Activated CD4-positive, alpha-beta T cell treated with anti-CD3 and anti-CD28 coated beads, Interleukin-2, amount 10 ng/mL, durations not matched to agents 24 days and 14 days (primary cell): ENCODE results near the gene ARSJ. TPM values are rescaled to one million over a fixed set of nuclear protein-coding genes. Genes with fewer than 3 reads are reported as not detected.
A peak's percentile ranks its signal among the peaks of the same experiment; 100 is the strongest.
"Not testable (repeated sequence)": the region's sequence is repeated elsewhere in the genome, so short reads cannot be mapped to it uniquely, and the experiment has no call there.

Source experiments
- DNase-seq: peaks from one replicate; pipeline ENCODE4 v3.0.0; 2022
- H3K27ac Mint-ChIP-seq: one replicate; pipeline ENCODE4 v1.8.0; 2022; ENCODE audit warnings: mild to moderate bottlenecking, mixed read lengths
- H3K27me3 Mint-ChIP-seq: one replicate; pipeline ENCODE4 v1.8.0; 2022; ENCODE audit warnings: mixed read lengths
- H3K36me3 Mint-ChIP-seq: one replicate; pipeline ENCODE4 v1.8.0; 2022; ENCODE audit warnings: low read depth, mild to moderate bottlenecking, mixed read lengths
- H3K4me1 Mint-ChIP-seq: one replicate; pipeline ENCODE4 v1.8.0; 2021; ENCODE audit warnings: mixed read lengths
- H3K4me3 Mint-ChIP-seq: one replicate; pipeline ENCODE4 v1.8.0; 2022; ENCODE audit warnings: mild to moderate bottlenecking, moderate library complexity, mixed read lengths
- H3K9me3 Mint-ChIP-seq: one replicate; pipeline ENCODE4 v1.8.0; 2021; ENCODE audit warnings: mixed read lengths
- intact Hi-C: fragments of 100-400 bp; cut with micrococcal nuclease; formaldehyde crosslinking; loops from one replicate; pipeline ENCODE4 v1.15.1; 2023
- total RNA-seq: library from RNA; stranded (reverse); gene quantifications from 2 replicates; pipeline ENCODE4 v1.2.3, GENCODE V29; 2022

The ARSJ gene
- total RNA-seq, 1 donor from 2014 or later: not detected

DNA sequence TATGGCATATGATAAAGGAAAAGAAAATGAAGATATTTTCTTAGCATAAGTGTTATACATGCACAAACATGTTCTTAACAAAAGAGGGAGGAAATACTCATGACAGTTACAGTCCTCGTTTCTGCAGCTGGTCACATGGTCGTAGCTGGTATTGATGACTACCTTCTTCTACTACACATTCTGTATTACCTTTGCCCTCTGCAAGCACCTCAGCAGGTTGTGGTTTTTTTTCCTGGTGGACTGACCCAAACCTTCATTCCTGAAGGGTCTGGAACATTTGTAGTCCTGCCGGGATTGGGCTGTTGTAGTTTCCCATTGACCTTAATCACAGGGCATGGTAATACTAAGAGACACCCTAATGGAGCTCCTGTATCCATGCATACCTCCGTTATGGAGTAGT lies 54.7 kb downstream of the ARSJ start:
- H3K4me1 Mint-ChIP-seq, H3K4me3 Mint-ChIP-seq, H3K27ac Mint-ChIP-seq, H3K27me3 Mint-ChIP-seq, H3K9me3 Mint-ChIP-seq, intact Hi-C loops, DNase-seq, H3K36me3 Mint-ChIP-seq: not testable (repeated sequence)

DNA sequence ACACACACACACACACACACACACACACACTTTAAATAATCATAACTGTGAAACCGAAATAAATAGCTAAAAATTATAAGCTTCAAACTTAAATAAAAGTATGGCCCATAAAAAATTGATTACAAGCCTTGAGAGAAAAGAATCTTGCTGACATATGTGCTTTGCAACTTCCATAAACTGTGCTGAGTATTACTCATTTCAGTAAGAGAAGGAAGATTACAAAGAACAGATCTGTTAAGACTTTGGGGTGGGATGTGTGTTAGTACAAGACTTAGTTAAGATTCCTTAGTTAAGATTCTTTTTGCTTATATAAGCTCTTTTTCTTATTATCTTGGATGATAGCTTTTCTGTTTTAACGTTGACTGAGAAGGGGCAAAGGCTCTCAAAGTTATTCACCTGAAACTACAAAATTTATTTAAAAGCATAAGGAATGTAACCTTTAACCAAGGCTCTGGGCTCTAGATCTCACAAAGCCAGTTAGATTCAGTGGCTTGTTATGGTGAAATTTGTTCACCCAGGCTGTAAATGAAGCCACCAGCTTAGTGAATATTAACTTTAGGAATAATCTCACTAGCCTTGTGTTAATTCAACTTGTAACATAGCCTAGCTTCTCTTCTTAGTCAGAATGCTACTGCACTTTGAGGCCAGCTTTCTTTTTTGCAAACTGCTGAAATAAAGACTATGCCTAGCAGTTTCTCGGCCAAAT lies 58.2 kb downstream of the ARSJ start:
- H3K9me3 Mint-ChIP-seq: no peaks in the 10 kb centered on the region
- H3K4me1 Mint-ChIP-seq: no peaks in the 10 kb centered on the region
- no peaks in the 10 kb centered on the region for H3K27me3 Mint-ChIP-seq
- no peak overlapping the region for H3K4me3 Mint-ChIP-seq
- no peak overlapping the region for H3K27ac Mint-ChIP-seq
- DNase-seq: no peak
- intact Hi-C loops: no loop called here
- H3K36me3 Mint-ChIP-seq: no peaks in the 10 kb centered on the region

DNA sequence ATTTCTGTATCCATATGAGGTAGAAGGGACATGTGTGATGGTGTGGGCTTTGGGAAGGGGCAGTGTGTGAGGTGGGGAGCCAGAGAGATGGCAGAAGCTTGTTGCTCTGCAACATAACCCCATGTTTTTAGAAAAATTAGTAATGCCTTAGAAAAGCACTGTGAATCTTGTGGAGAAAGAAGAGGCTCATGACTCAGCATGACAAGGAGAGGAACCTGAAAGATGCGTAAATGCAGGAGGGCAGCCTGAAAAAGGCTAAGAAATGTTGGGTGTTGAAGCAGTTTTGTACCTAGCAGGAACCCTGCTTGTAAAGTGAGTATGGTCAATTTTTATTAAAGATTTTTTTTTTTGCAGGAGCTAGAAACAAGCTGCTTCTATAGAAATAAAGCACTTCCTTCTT lies 59.8 kb downstream of the ARSJ start:
- no peaks in the 10 kb centered on the region for H3K36me3 Mint-ChIP-seq
- no peaks in the 10 kb centered on the region for H3K9me3 Mint-ChIP-seq
- H3K4me1 Mint-ChIP-seq: no peaks in the 10 kb centered on the region
- DNase-seq: no peak
- intact Hi-C loops: no loop called here
- no peaks in the 10 kb centered on the region for H3K27me3 Mint-ChIP-seq
- H3K27ac Mint-ChIP-seq: no peak overlapping the region
- H3K4me3 Mint-ChIP-seq: no peak overlapping the region

DNA sequence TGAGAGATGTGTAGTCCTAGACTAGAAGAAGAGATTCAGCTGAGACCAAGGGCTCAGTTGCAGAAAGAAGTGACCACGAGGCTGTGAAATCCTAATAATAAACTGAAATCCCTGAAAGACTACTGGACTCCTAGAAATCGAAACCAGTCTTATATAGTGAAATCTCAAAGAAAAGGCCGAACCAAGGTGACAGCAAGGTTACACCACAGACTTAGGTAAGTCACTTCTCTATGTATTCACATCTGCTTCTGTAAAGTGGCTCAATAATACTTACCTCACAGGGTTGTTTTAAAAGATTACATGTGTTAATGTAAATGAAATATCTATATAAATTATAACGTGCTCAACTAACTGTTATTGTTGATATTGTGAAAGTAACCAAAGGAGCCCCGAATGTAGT lies 60.3 kb downstream of the ARSJ start:
- H3K9me3 Mint-ChIP-seq: no peaks in the 10 kb centered on the region
- H3K27me3 Mint-ChIP-seq: no peaks in the 10 kb centered on the region
- no peak for DNase-seq
- H3K4me1 Mint-ChIP-seq: no peaks in the 10 kb centered on the region
- intact Hi-C loops: no loop called here
- H3K36me3 Mint-ChIP-seq: no peaks in the 10 kb centered on the region
- no peak overlapping the region for H3K4me3 Mint-ChIP-seq
- no peak overlapping the region for H3K27ac Mint-ChIP-seq

DNA sequence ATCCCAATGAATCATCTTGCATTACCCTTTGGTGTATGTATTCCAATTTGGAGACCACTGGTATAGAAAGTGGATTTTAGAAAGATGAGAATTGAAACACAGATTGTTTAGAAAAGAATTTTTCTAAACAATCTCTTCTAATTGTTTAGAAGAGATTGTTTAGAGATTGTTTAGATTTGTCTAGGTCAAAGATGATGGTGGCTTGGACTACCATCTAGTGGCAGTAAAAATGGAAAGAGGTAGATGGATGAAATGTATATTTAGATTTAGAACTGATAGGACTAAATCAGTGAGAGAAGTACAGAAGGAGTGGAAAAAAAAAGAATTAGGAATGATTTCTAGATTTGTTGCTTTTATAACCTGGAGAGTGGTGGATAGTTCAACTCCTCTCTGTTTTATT lies 70.6 kb downstream of the ARSJ start:
- Mint-ChIP-seq H3K36me3 (no peaks in the 10 kb centered on the region), H3K4me3 (no peak overlapping the region), H3K9me3 (peaks cover 8% of the 10 kb centered on the region), H3K4me1 (no peaks in the 10 kb centered on the region), H3K27me3 (no peaks in the 10 kb centered on the region), H3K27ac (no peak overlapping the region)
- intact Hi-C loops: loop anchor here (10.0 kb wide), 1 partner anchor 514 kb away; no protein-coding TSS in a partner anchor
- no peak for DNase-seq

DNA sequence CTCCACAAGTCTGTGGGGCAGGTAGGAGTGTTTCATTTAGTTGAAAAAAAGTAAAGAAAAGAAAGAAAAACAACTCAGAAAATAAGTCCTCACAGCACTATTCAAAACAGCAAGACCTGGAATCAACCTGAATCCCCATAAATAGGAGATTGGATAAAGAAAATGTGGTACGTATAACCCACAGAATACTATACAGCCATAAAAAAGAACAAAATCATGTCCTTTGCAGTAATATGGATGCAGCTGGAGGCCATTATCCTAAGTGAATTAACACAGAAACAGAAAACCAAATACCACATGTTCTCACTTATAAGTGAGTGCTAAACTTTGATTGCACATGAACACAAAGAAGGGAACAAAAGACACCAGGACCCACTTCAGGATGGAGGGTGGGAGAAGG lies 71.9 kb downstream of the ARSJ start:
- Mint-ChIP-seq H3K4me3 (no peak overlapping the region), H3K9me3 (peaks cover 8% of the 10 kb centered on the region), H3K27me3 (no peaks in the 10 kb centered on the region), H3K36me3 (no peaks in the 10 kb centered on the region), H3K27ac (no peak overlapping the region), H3K4me1 (peaks cover 5% of the 10 kb centered on the region)
- intact Hi-C loops: loop anchor here (10.0 kb wide), 1 partner anchor 513 kb away; no protein-coding TSS in a partner anchor
- DNase-seq: no peak

DNA sequence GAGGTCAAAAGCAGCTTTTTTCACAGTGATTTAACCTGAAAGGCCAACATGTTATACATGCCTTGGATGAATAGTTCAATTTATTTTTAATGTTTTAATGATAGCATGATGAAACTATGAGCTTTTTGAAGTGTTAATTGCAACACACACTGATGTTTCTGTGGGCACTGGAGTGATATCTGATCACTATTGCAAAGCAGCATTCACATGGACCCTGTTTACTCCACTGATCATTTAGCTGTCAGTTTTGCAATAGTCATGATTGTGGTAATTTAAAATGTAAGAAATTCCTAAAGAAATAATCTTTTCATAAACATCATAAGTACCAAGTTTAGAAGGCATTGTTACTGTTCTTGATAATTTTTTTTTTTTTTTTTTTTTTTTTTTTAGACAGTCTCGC lies 74.1 kb downstream of the ARSJ start:
- Mint-ChIP-seq H3K9me3 (peaks cover 8% of the 10 kb centered on the region), H3K4me1 (peaks cover 15% of the 10 kb centered on the region), H3K36me3 (no peaks in the 10 kb centered on the region), H3K4me3 (no peak overlapping the region), H3K27me3 (no peaks in the 10 kb centered on the region), H3K27ac (no peak overlapping the region)
- intact Hi-C loops: loop anchor here (10.0 kb wide), 1 partner anchor 510 kb away; no protein-coding TSS in a partner anchor
- DNase-seq: no peak

DNA sequence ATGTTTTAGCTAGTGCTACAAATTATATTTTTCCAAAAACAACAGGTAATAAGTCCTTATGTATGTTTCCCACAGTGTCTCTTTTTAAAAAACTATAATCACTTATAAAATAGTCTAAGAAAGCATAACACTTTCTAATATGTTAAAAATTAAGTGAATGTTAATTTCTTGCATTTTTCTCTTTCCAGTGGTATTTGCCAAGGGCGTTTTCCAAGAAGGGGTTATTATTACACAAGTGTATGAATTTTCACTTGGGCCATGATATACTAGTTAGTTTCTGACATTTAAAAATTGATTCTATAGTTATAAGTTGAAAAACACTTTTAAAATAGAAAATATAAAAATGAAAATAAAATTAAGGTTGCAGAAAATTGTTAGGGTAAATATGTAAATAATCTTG lies 74.6 kb downstream of the ARSJ start:
- no peaks in the 10 kb centered on the region for H3K27me3 Mint-ChIP-seq

DNA sequence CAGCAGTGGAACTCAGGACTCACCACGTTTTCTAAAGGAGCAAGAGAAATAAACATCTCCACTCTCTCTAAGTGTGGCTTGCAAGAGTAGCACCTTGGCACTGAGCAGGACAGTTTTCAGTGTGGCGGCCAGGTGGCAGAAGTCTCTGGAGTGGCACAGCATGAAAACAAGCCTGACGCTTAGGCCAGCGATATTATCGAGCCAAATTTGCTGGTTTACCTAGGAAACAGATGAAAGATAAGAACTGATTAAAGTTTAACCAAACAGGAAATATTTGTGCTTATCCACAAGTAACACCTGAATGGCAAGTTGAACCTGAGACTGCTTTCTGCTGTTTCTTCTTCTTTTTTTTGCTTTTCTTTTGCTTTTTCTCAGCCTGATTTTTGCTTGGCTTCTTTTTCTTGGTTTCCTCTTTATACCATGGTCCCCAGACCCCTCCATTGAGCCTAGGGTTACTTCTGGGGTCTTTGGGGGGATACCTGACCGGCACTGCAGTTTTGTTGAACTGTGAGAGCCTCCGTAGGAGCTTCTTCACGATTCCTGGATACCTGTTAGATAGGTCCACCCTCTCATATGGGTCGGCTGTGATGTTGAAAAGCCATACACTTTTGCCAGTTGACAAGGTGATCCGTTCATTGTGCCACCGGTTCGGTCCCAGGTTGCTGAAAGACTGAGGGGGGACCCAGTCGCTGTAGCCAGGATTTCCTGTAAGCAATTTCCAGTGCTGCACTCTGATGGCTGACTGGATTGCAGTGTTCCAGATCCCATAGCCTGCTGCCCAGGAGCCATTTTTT lies 77.3 kb downstream of the ARSJ start:
- Mint-ChIP-seq H3K4me3 (peak overlapping the region; percentile 38), H3K4me1 (peaks cover 27% of the 10 kb centered on the region), H3K27ac (peak overlapping the region; percentile 37), H3K27me3 (no peaks in the 10 kb centered on the region), H3K36me3 (no peaks in the 10 kb centered on the region), H3K9me3 (peaks cover 3% of the 10 kb centered on the region)
- DNase-seq: peak; percentile 82
- intact Hi-C loops: loop anchor here (10.0 kb wide), 1 partner anchor 507 kb away; no protein-coding TSS in a partner anchor

More for the DNA sequence above, 74.6 kb downstream of the ARSJ start:
- Mint-ChIP-seq H3K36me3 (no peaks in the 10 kb centered on the region), H3K4me3 (no peak overlapping the region), H3K27ac (no peak overlapping the region), H3K9me3 (peaks cover 8% of the 10 kb centered on the region), H3K4me1 (peaks cover 17% of the 10 kb centered on the region)
- no peak for DNase-seq
- intact Hi-C loops: loop anchor here (10.0 kb wide), 1 partner anchor 510 kb away; no protein-coding TSS in a partner anchor

DNA sequence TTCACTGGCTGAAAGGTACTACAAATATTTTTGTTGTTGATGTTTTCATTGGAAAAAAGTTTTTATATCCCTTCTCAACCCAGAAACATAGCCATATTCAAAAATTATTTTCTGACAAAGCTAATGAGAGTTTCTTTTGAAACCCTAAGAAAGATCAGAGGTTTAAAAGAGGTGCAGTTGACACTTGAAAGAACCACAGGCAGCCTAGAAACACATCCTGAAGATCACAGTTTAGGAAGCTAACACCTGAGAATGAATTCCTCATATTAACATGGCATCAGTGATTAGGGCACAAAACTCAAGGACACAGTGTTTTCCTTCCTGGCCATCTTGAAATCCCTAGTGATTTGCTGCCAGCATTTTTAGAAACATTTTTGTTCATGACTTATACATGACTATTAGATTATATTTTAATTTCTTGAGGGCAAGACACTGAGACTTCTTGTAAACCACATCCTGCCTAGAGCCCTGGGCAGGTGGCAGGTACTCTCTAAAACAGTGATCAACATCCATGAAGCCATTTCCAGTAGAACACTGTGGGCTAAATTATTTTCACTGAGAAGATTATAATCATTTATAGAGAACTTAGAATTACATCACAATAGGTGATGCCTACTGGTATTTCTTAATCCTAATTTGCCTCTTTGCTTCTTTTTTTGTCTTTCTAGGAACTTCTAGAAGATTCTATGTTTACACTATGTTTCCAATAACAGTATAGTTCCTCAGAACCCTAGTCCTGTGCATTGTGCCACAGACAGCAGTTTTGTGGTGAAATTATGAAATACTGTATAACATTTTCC lies 80.0 kb downstream of the ARSJ start:
- no peaks in the 10 kb centered on the region for H3K36me3 Mint-ChIP-seq
- peak overlapping the region; percentile 77 for H3K27ac Mint-ChIP-seq
- peak; percentile 69 for DNase-seq
- intact Hi-C loops: loop anchor here (10.0 kb wide), 1 partner anchor 505 kb away; no protein-coding TSS in a partner anchor
- peaks cover 27% of the 10 kb centered on the region for H3K4me1 Mint-ChIP-seq
- peaks cover 2% of the 10 kb centered on the region for H3K27me3 Mint-ChIP-seq
- peak overlapping the region; percentile 8 for H3K4me3 Mint-ChIP-seq
- H3K9me3 Mint-ChIP-seq: peaks cover 3% of the 10 kb centered on the region

DNA sequence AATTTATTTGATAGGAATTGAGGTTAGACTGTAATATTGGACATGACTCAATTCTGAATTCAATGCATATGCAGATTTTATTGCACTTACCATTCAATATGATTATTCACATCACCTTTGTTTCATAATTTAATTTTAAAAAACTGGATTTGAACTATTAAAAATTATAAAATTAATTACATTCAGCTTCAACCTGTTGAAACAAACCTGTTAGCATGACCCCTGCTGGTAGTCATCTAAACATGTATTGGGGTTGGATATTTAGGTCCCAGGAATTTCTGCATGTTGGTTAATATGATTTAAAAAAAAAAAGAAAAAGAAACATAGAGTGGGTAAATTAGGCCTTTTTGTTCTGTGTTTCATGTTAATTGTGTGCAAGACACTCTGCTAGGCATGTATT lies 85.9 kb downstream of the ARSJ start:
- H3K27ac Mint-ChIP-seq: no peak overlapping the region
- H3K27me3 Mint-ChIP-seq: peaks cover 2% of the 10 kb centered on the region
- no peak overlapping the region for H3K4me3 Mint-ChIP-seq
- H3K4me1 Mint-ChIP-seq: no peaks in the 10 kb centered on the region
- intact Hi-C loops: no loop called here
- no peaks in the 10 kb centered on the region for H3K36me3 Mint-ChIP-seq
- peaks cover 9% of the 10 kb centered on the region for H3K9me3 Mint-ChIP-seq
- no peak for DNase-seq

DNA sequence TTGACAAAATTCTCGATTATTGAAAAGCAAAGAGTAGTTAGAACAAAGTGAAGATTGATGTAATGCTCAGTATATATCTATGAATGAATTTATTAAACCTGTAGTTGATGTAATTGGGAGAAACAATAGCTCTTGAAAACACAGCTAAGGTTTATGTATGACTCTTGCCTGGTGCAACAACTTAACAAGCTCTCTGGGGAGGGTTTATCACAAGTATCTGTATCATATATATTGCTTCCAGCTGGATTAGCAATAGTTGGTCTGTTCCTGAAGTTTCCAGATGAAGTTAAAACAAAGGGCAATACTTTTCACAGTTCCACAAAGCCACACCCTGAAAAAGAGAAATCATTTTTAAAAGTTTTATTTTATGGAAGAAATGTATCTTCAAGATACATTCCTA lies 91.4 kb downstream of the ARSJ start:
- Mint-ChIP-seq H3K27ac (no peak overlapping the region), H3K4me3 (no peak overlapping the region), H3K4me1 (no peaks in the 10 kb centered on the region), H3K9me3 (peaks cover 14% of the 10 kb centered on the region), H3K27me3 (no peaks in the 10 kb centered on the region), H3K36me3 (no peaks in the 10 kb centered on the region)
- intact Hi-C loops: no loop called here
- DNase-seq: no peak

DNA sequence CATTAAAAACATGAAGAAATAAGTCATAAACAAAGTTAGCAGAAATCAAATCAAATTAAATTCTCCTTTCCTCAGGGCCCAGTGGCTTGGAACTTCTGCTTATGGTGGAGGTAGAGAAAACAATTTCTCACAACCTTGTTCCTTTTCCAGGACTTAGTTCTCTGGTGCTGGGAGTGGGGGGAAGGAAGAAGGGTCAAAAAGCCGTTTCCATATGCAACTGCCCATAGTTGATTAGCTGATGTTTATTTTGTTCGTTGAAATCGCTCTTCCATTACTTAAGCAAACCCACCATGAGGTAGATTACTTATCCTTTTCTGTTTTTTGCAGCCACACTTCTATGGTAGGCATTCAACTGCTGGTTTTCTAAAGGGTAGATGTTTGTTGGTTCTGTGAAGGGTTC lies 94.2 kb downstream of the ARSJ start:
- Mint-ChIP-seq H3K27ac (no peak overlapping the region), H3K4me3 (no peak overlapping the region), H3K36me3 (no peaks in the 10 kb centered on the region), H3K4me1 (no peaks in the 10 kb centered on the region), H3K27me3 (no peaks in the 10 kb centered on the region), H3K9me3 (peaks cover 14% of the 10 kb centered on the region)
- DNase-seq: no peak
- intact Hi-C loops: no loop called here

DNA sequence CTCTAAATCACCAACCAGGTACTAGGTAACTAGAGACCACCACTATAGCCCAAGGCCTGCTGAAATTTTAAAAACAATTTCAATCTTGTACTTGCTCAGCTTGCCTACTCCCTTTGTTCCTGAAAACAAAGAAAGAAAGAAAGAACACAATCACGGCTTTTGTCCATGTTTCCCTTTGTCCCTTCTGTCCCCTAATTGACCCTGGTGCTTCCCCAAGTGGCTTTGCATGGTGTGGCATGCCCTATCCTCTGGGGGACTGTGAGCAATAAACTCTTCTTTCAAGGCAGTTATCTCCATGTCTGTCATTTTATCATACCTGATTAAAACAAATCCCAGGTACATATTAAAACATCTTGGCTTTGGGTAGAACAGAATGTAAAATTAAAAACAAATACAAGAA lies 94.8 kb downstream of the ARSJ start:
- Mint-ChIP-seq H3K27ac (no peak overlapping the region), H3K4me3 (no peak overlapping the region), H3K4me1 (no peaks in the 10 kb centered on the region), H3K27me3 (no peaks in the 10 kb centered on the region), H3K36me3 (no peaks in the 10 kb centered on the region), H3K9me3 (peaks cover 9% of the 10 kb centered on the region)
- intact Hi-C loops: no loop called here
- no peak for DNase-seq
